GM23338 (cell line): Measurements from ENCODE around the gene NPAS3.

Experiments
- CREB1 ChIP-seq: fragments of 250-450 bp; sonication (Bioruptor Pico); IDR thresholded peaks from 2 replicates; pipeline ENCODE4 v1.5.0; 2020; ENCODE audit warnings: low read depth, mild to moderate bottlenecking, moderate library complexity
- EZH2 ChIP-seq: fragments of 200-600 bp; sonication (generic); IDR thresholded peaks from one replicate; pipeline ENCODE4 v1.8.0; 2017; ENCODE audit warnings: antibody characterized with exemption, mild to moderate bottlenecking, low read depth; ENCODE audit not compliant: unreplicated experiment
- EZH2phosphoT487 ChIP-seq: fragments of 200-600 bp; sonication (generic); IDR thresholded peaks from one replicate; pipeline ENCODE4 v1.8.1; 2018; ENCODE audit warnings: antibody characterized with exemption; ENCODE audit not compliant: unreplicated experiment
- JUNB ChIP-seq: IDR thresholded peaks from one replicate; pipeline ENCODE4 v1.6.1; 2016; ENCODE audit warnings: antibody characterized with exemption; ENCODE audit not compliant: unreplicated experiment
- NANOG ChIP-seq: IDR thresholded peaks from 2 replicates; pipeline ENCODE4 v1.6.1; 2016; ENCODE audit warnings: antibody characterized with exemption, borderline replicate concordance
- POLR2AphosphoS5 ChIP-seq: IDR thresholded peaks from 2 replicates; pipeline ENCODE4 v1.6.1; 2016; ENCODE audit warnings: antibody characterized with exemption, low read depth
- REST ChIP-seq: IDR thresholded peaks from one replicate; pipeline ENCODE4 v1.6.1; 2018; ENCODE audit warnings: antibody characterized with exemption; ENCODE audit not compliant: unreplicated experiment
- STAT1 ChIP-seq: IDR thresholded peaks from one replicate; pipeline ENCODE4 v1.6.1; 2016; ENCODE audit warnings: antibody characterized with exemption; ENCODE audit not compliant: unreplicated experiment
- ZNF114 ChIP-seq: fragments of 250-450 bp; sonication (Bioruptor Pico); IDR thresholded peaks from 2 replicates; pipeline ENCODE4 v1.5.0; 2020; ENCODE audit warnings: mild to moderate bottlenecking, moderate library complexity
- ZNF331 ChIP-seq: fragments of 250-450 bp; sonication (Bioruptor Pico); IDR thresholded peaks from 2 replicates; pipeline ENCODE4 v1.5.0; 2020; ENCODE audit warnings: low read depth, mild to moderate bottlenecking, moderate library complexity
- ZNF462 ChIP-seq: fragments of 250-450 bp; sonication (Bioruptor Pico); IDR thresholded peaks from 2 replicates; pipeline ENCODE4 v1.5.0; 2020; ENCODE audit warnings: mild to moderate bottlenecking, moderate library complexity
- TF ChIP-seq, protein P1 (sequence below), 2 experiments: fragments of 200-600 bp in 1 of 2; sonication (generic) in 1 of 2; conservative IDR thresholded peaks; 2 replicates each; pipeline versions ENCODE4 v1.5.1 to v1.6.1; 2016 to 2017; ENCODE audit warnings: antibody characterized with exemption in 2 of 2, low read depth in 2 of 2, mild to moderate bottlenecking in 2 of 2, moderate library complexity in 1 of 2
- TF ChIP-seq, protein P2 (sequence below): IDR thresholded peaks from 2 replicates; pipeline ENCODE4 v1.6.1; 2016; ENCODE audit warnings: antibody characterized with exemption

DNA sequence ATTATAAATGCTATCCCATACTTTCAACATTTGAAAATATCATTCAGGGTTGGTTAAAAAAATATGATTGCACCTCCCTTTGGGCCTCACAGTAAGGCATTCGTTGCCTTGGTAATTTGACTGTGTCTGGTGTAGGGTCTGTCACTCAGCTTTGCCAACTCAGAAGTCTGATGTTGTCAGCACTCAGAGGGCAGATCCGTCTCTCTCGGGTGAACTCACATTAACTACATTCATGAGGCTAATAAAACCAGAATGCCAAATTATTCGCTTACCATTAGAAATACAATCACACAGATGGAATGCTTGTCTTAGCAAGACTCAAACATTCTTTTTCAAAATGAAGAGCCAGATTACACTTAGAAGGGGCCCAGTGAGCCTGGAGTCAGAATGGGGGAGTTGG is 53.0 kb downstream of the NPAS3 start:
- TF ChIP-seq POLR2AphosphoS5 (no peak), EZH2 (no peak), CREB1 (no peak), EZH2phosphoT487 (no peak), ZNF114 (no peak), REST (no peak), JUNB (no peak), STAT1 (no peak), ZNF331 (CRISPR knock-in tag) (no peak), ZNF462 (CRISPR knock-in tag) (no peak), NANOG (no peak)
- TF ChIP-seq, protein P1, sequence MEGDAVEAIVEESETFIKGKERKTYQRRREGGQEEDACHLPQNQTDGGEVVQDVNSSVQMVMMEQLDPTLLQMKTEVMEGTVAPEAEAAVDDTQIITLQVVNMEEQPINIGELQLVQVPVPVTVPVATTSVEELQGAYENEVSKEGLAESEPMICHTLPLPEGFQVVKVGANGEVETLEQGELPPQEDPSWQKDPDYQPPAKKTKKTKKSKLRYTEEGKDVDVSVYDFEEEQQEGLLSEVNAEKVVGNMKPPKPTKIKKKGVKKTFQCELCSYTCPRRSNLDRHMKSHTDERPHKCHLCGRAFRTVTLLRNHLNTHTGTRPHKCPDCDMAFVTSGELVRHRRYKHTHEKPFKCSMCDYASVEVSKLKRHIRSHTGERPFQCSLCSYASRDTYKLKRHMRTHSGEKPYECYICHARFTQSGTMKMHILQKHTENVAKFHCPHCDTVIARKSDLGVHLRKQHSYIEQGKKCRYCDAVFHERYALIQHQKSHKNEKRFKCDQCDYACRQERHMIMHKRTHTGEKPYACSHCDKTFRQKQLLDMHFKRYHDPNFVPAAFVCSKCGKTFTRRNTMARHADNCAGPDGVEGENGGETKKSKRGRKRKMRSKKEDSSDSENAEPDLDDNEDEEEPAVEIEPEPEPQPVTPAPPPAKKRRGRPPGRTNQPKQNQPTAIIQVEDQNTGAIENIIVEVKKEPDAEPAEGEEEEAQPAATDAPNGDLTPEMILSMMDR (conservative IDR thresholded peaks at IDR 0.05; ENCODE audit: low read depth in 2 of 2): no peak
- TF ChIP-seq, protein P2, sequence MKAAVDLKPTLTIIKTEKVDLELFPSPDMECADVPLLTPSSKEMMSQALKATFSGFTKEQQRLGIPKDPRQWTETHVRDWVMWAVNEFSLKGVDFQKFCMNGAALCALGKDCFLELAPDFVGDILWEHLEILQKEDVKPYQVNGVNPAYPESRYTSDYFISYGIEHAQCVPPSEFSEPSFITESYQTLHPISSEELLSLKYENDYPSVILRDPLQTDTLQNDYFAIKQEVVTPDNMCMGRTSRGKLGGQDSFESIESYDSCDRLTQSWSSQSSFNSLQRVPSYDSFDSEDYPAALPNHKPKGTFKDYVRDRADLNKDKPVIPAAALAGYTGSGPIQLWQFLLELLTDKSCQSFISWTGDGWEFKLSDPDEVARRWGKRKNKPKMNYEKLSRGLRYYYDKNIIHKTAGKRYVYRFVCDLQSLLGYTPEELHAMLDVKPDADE: no peak
